SK-N-MC (cell line): ENCODE measurements around the gene LGALS1.

Experiments
- EZH2 ChIP-seq: fragments of 200-600 bp; sonication (generic); IDR thresholded peaks from one replicate; pipeline ENCODE4 v1.6.1; 2017; ENCODE audit warnings: antibody characterized with exemption
- POLR2AphosphoS5 ChIP-seq: IDR thresholded peaks from 2 replicates; pipeline ENCODE4 v1.6.1; 2012; ENCODE audit warnings: mild to moderate bottlenecking, low read depth, low read length, borderline replicate concordance

GRCh38 chr22:37657590-37658132 lies 17.8 kb upstream of the LGALS1 start:
- no peak for TF ChIP-seq POLR2AphosphoS5
- TF ChIP-seq EZH2: no peak
